Measurements from ENCODE around the gene RRM2. TPM values are rescaled to one million over a fixed set of nuclear protein-coding genes. Genes with fewer than 3 reads are reported as not detected.

The RRM2 gene
- total and polyA plus RNA-seq, 9 donors: 0.24 to 4.6 (median 1.3) TPM; not detected in 2

DNA sequence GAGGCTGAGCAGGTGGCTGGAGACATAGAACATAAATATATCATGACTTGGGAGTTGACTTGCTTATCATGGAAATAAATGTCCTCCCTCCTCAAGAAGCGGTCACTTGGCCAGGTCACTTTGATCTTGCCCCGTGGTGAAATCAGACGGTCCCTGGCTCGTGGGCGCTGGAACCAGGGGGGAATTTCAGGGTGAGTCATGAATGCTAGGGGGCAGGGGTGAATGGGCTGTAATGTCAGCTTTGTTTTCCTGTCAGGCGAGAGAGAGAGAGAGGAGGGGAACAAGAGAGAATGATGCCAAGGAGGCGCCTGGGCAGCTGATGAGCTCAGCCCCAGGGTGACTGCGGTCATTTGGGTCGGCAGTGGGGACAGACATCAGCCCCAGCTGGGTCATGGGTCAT, 47.7 kb downstream of the RRM2 start:
- no peaks in the 10 kb centered on the region for H3K27me3 ChIP-seq
- no peak for TF ChIP-seq EP300 (IDR thresholded peaks at IDR 0.05)
- no peak for TF ChIP-seq POLR2A (IDR thresholded peaks at IDR 0.05)
- TF ChIP-seq, protein P1, sequence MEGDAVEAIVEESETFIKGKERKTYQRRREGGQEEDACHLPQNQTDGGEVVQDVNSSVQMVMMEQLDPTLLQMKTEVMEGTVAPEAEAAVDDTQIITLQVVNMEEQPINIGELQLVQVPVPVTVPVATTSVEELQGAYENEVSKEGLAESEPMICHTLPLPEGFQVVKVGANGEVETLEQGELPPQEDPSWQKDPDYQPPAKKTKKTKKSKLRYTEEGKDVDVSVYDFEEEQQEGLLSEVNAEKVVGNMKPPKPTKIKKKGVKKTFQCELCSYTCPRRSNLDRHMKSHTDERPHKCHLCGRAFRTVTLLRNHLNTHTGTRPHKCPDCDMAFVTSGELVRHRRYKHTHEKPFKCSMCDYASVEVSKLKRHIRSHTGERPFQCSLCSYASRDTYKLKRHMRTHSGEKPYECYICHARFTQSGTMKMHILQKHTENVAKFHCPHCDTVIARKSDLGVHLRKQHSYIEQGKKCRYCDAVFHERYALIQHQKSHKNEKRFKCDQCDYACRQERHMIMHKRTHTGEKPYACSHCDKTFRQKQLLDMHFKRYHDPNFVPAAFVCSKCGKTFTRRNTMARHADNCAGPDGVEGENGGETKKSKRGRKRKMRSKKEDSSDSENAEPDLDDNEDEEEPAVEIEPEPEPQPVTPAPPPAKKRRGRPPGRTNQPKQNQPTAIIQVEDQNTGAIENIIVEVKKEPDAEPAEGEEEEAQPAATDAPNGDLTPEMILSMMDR (IDR thresholded peaks at IDR 0.05): no peak
- intact Hi-C loops (cut with DNase I): no loop called here
- peaks cover 3% of the 10 kb centered on the region for H3K4me1 ChIP-seq (ENCODE audit: insufficient read depth)
- no peak overlapping the region for H3K4me3 ChIP-seq
- no peaks in the 10 kb centered on the region for H3K9me3 ChIP-seq
- 16 to 20% (median 19%) methylated on average over 9 of the region's 9 CpGs for WGBS, 3 donors
- no peak overlapping the region for H3K27ac ChIP-seq
- peak in 1 of 5 donors; percentile 52 for DNase-seq
- H3K36me3 ChIP-seq: no peaks in the 10 kb centered on the region

DNA sequence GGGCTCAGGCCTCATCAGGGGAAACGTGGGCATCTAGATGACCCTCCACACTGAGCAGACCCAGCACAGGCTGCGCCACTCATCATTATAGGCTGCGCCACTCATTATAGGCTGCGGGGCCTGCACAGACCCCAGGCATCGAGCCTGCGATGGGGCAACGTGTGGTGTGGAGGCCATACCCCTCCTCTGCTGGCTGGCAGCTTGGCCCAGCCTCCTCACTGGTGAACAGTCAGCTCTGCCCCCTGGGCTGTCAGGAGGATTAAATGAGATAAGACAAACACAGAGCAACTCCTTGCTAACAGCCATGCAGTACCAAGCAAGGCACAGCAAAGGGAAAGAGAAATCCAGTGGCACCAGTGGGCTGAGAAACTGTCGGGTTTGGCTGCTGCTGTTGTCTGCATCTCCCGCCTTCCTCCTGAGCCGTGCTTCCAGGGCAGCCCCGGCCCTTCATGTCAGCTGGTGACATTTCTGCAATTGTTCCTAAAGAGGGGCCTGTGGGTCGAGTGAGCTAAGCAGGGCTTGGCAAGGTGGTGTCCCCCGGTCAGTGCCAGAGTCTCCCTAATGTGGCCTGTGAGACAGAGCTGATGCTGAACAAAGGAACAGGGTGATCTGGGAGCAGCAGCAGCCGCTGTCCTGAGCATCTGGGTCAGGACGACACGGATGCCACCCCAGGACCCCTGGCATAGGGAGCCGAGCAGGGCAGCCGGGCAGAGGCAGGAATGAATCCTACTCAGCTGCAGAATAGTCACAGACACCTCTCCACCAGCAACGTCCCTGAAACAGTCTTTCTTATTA, 48.7 kb downstream of the RRM2 start:
- H3K27me3 ChIP-seq: no peaks in the 10 kb centered on the region
- peaks cover 3% of the 10 kb centered on the region for H3K4me1 ChIP-seq (ENCODE audit: insufficient read depth)
- TF ChIP-seq, protein P1 (IDR thresholded peaks at IDR 0.05): no peak
- TF ChIP-seq POLR2A (IDR thresholded peaks at IDR 0.05): no peak
- TF ChIP-seq EP300 (IDR thresholded peaks at IDR 0.05): no peak
- intact Hi-C loops (cut with DNase I): no loop called here
- no peak overlapping the region for H3K4me3 ChIP-seq
- no peak overlapping the region for H3K27ac ChIP-seq
- 83 to 85% (median 84%) methylated on average over 19 of the region's 19 CpGs for WGBS, 3 donors
- no peaks in the 10 kb centered on the region for H3K9me3 ChIP-seq
- H3K36me3 ChIP-seq: no peaks in the 10 kb centered on the region
- DNase-seq: no peak

DNA sequence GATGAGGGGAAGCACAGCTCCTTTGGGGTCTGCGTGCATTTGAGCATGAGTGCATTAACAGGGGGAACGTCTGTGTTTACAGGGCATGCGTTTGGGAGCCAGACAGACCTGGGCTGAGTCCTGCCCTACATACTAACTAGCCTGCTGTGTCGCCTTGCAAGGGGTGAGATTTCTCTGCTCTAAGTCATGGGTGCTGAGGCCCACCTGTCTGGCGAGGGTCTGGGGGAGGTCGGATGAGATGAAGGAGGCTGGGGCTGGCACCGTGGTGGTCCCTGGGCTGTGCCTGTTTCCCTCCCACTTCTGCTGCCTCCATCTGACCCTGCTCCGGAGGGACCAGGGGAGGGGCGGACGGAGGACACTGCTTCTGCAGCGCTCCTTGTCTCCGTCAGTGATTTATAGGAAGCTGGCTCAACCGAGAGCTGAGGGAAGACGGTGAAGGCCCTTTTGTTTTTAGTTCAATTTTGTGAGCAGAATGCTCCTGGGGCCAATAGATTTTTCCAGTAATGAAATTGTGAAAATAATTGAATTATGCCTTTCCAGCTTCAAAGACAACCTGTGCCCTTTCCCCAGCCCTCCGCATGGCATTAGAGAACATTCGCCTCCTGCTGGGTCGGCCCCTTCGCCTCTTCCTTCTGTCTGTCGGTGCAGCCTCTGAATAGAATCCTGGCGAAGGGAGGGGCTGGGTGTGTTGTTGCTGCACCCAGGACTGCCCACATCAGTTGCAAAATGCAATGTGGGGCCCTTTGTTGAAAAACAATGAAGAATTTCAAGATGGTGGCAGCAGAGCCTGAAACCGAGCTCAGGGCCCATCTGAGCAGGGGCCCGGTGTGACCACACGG, 49.7 kb downstream of the RRM2 start:
- TF ChIP-seq, protein P1 (IDR thresholded peaks at IDR 0.05): no peak
- no peak for TF ChIP-seq EP300 (IDR thresholded peaks at IDR 0.05)
- no peak for TF ChIP-seq POLR2A (IDR thresholded peaks at IDR 0.05)
- Histone ChIP-seq H3K4me3 (no peak overlapping the region), H3K4me1 (ENCODE audit: insufficient read depth) (peaks cover 3% of the 10 kb centered on the region), H3K27me3 (no peaks in the 10 kb centered on the region), H3K36me3 (no peaks in the 10 kb centered on the region), H3K27ac (no peak overlapping the region), H3K9me3 (no peaks in the 10 kb centered on the region)
- WGBS, 3 donors: 81 to 84% (median 84%) methylated on average over 23 of the region's 23 CpGs
- intact Hi-C loops (cut with DNase I): no loop called here
- no peak for DNase-seq

DNA sequence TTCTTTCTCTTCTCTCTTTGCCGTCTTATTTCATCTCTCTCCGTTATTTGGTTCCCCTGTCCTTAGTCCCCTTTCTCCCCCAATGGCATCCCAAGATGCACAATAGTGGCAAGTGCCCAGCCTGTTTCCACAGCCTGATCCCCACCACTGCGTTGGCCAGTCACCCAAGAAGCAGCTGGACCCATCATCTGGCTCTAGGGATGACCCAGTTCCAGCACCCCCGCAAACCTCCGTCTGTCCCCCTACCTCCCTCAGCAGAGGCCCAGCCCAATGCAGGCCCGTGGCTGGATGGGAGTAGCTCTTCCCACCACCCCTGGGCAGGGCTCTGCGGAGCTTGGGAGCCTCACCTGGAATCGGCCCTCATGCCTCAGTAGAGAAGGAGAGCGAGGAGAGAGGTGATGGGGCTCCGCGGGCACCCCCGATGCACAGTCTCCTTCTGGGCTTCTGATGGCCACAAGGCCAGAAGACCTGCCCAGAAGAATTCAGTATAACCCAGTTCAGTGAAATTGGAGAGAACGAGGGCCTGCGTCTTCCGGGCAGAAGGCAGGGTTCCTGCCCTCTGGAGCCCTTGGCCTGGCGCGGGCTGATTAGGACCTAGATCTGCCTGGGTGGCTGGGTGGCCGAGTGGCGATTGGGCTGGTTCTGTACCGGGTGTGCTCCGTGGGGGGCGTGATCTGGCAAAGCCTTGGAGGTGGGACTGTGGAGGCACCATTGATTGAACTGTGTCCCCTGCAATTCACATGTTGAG, 50.9 kb downstream of the RRM2 start:
- TF ChIP-seq EP300 (IDR thresholded peaks at IDR 0.05) (no peak), POLR2A (IDR thresholded peaks at IDR 0.05) (no peak)
- TF ChIP-seq, protein P1 (IDR thresholded peaks at IDR 0.05): no peak
- intact Hi-C loops (cut with DNase I): no loop called here
- Histone ChIP-seq H3K36me3 (no peaks in the 10 kb centered on the region), H3K4me3 (no peak overlapping the region), H3K9me3 (no peaks in the 10 kb centered on the region), H3K27me3 (no peaks in the 10 kb centered on the region), H3K27ac (no peak overlapping the region), H3K4me1 (ENCODE audit: insufficient read depth) (peaks cover 3% of the 10 kb centered on the region)
- no peak for DNase-seq
- 96 to 97% (median 96%) methylated on average over 22 of the region's 22 CpGs for WGBS, 3 donors

All from ovary (tissue), 9 donors.